Subcutaneous abdominal adipose tissue (tissue), 5 donors: ENCODE data around the gene COL21A1.
"Not testable (repeated sequence)": the region's sequence is repeated elsewhere in the genome, so short reads cannot be mapped to it uniquely, and the experiment has no call there.

Experiments
- H3K27ac ChIP-seq: one replicate; pipeline ENCODE4 v1.7.0; 2013; ENCODE audit warnings: low read depth, mild to moderate bottlenecking, inconsistent platforms, low read length, moderate library complexity
- H3K27me3 ChIP-seq, 5 donors: one replicate each; pipeline ENCODE4 v1.7.0; 2013; ENCODE audit warnings: low read length in 5 of 5, inconsistent platforms in 1 of 5; ENCODE audit not compliant: control insufficient read depth in 5 of 5, insufficient read depth in 4 of 5
- H3K36me3 ChIP-seq, 5 donors: one replicate each; pipeline ENCODE4 v1.7.0; 2013; ENCODE audit warnings: low read length in 5 of 5; ENCODE audit not compliant: control insufficient read depth in 5 of 5, insufficient read depth in 5 of 5
- H3K4me1 ChIP-seq, 5 donors: one replicate each; pipeline ENCODE4 v1.7.0; 2013; ENCODE audit warnings: low read length in 5 of 5, mild to moderate bottlenecking in 3 of 5, moderate library complexity in 1 of 5; ENCODE audit not compliant: control insufficient read depth in 5 of 5, insufficient read depth in 5 of 5
- H3K4me3 ChIP-seq, 5 donors: one replicate each; pipeline ENCODE4 v1.7.0; 2013; ENCODE audit warnings: low read length in 5 of 5, low read depth in 1 of 5
- H3K9ac ChIP-seq, 5 donors: one replicate each; pipeline ENCODE4 v1.7.0; 2013; ENCODE audit warnings: low read length in 5 of 5, mild to moderate bottlenecking in 4 of 5, moderate library complexity in 3 of 5
- H3K9me3 ChIP-seq, 5 donors: one replicate each; pipeline ENCODE4 v1.7.0; 2013; ENCODE audit warnings: low read length in 5 of 5; ENCODE audit not compliant: control insufficient read depth in 5 of 5
- donor health status: healthy.
- donor health status: healthy.
- donor health status: healthy.
- donor health status: healthy.
- donor health status: healthy.

The COL21A1 gene

GRCh38 chr6:56278171-56278591 is 30.8 kb upstream of the COL21A1 start:
- Histone ChIP-seq H3K36me3 (no peaks in the 10 kb centered on the region), H3K27me3 (no peaks in the 10 kb centered on the region), H3K4me3 (no peak overlapping the region), H3K9me3 (peaks cover 0 to 5% (median 0%) of the 10 kb centered on the region in 5 donors), H3K27ac (no peak overlapping the region), H3K4me1 (no peaks in the 10 kb centered on the region), H3K9ac (no peak overlapping the region)

- no peak overlapping the region for H3K9ac ChIP-seq
- H3K27me3 ChIP-seq: no peaks in the 10 kb centered on the region
- H3K27ac ChIP-seq: no peak overlapping the region
- no peak overlapping the region for H3K4me3 ChIP-seq
- no peaks in the 10 kb centered on the region for H3K36me3 ChIP-seq
- H3K4me1 ChIP-seq: no peaks in the 10 kb centered on the region
- peaks cover 0 to 24% (median 19%) of the 10 kb centered on the region in 5 donors for H3K9me3 ChIP-seq
These were observed 23.5 kb upstream of the COL21A1 start for GRCh38 chr6:56270812-56271441.

- H3K9me3 ChIP-seq: peaks cover 0 to 24% (median 19%) of the 10 kb centered on the region in 5 donors
- no peak overlapping the region for H3K4me3 ChIP-seq
- no peak overlapping the region for H3K9ac ChIP-seq
- no peaks in the 10 kb centered on the region for H3K36me3 ChIP-seq
- H3K27ac ChIP-seq: no peak overlapping the region
- H3K27me3 ChIP-seq: no peaks in the 10 kb centered on the region
- no peaks in the 10 kb centered on the region for H3K4me1 ChIP-seq
These were observed 20.9 kb upstream of the COL21A1 start for GRCh38 chr6:56268266-56268665.

- H3K4me3 ChIP-seq: no peak overlapping the region
- H3K27ac ChIP-seq: no peak overlapping the region
- peaks cover 0 to 12% (median 9%) of the 10 kb centered on the region in 5 donors for H3K9me3 ChIP-seq
- H3K36me3 ChIP-seq: no peaks in the 10 kb centered on the region
- H3K4me1 ChIP-seq: no peaks in the 10 kb centered on the region
- H3K9ac ChIP-seq: no peak overlapping the region
- H3K27me3 ChIP-seq: no peaks in the 10 kb centered on the region
These were observed 18.6 kb upstream of the COL21A1 start for GRCh38 chr6:56266011-56266410.

GRCh38 chr6:56263596-56264315 is 16.4 kb upstream of the COL21A1 start:
- no peak overlapping the region for H3K9ac ChIP-seq
- no peak overlapping the region for H3K27ac ChIP-seq
- no peak overlapping the region for H3K4me3 ChIP-seq

GRCh38 chr6:56260593-56260992 is 13.2 kb upstream of the COL21A1 start:
- not testable (repeated sequence) for H3K4me3 ChIP-seq, H3K36me3 ChIP-seq, H3K4me1 ChIP-seq, H3K27me3 ChIP-seq, H3K9me3 ChIP-seq, H3K27ac ChIP-seq, H3K9ac ChIP-seq

More at GRCh38 chr6:56263596-56264315, 16.4 kb upstream of the COL21A1 start:
- H3K27me3 ChIP-seq: no peaks in the 10 kb centered on the region
- peaks cover 0 to 4% (median 0%) of the 10 kb centered on the region in 5 donors for H3K9me3 ChIP-seq
- H3K4me1 ChIP-seq: no peaks in the 10 kb centered on the region
- H3K36me3 ChIP-seq: no peaks in the 10 kb centered on the region

GRCh38 chr6:56259234-56260077 is 12.1 kb upstream of the COL21A1 start:
- Histone ChIP-seq H3K27ac (no peak overlapping the region), H3K9ac (no peak overlapping the region), H3K27me3 (no peaks in the 10 kb centered on the region), H3K9me3 (no peaks in the 10 kb centered on the region), H3K4me1 (no peaks in the 10 kb centered on the region), H3K4me3 (no peak overlapping the region), H3K36me3 (no peaks in the 10 kb centered on the region)

GRCh38 chr6:56255349-56255748 is 8.0 kb upstream of the COL21A1 start:
- no peak overlapping the region for H3K27ac ChIP-seq
- H3K9ac ChIP-seq: no peak overlapping the region
- no peaks in the 10 kb centered on the region for H3K27me3 ChIP-seq
- H3K4me1 ChIP-seq: no peaks in the 10 kb centered on the region
- H3K9me3 ChIP-seq: no peaks in the 10 kb centered on the region
- H3K4me3 ChIP-seq: no peak overlapping the region
- H3K36me3 ChIP-seq: no peaks in the 10 kb centered on the region

- Histone ChIP-seq H3K27ac (no peak overlapping the region), H3K9me3 (no peaks in the 10 kb centered on the region), H3K4me3 (no peak overlapping the region), H3K27me3 (peaks cover 6 to 12% (median 10%) of the 10 kb centered on the region in 5 donors), H3K36me3 (no peaks in the 10 kb centered on the region), H3K9ac (no peak overlapping the region), H3K4me1 (peaks cover 0 to 10% (median 10%) of the 10 kb centered on the region in 5 donors)
These were observed 2.9 kb upstream of the COL21A1 start for GRCh38 chr6:56250266-56250665.
